Suppressor macrophage treated with lipopolysaccharide for 4 hours (primary cell): ENCODE results near the gene CXCL16.
"Not testable (repeated sequence)": the region's sequence is repeated elsewhere in the genome, so short reads cannot be mapped to it uniquely, and the experiment has no call there.

Experiments
- DNase-seq: peaks from one replicate; pipeline ENCODE4 v3.0.0-alpha.2; 2020

CXCL16 gene

DNA sequence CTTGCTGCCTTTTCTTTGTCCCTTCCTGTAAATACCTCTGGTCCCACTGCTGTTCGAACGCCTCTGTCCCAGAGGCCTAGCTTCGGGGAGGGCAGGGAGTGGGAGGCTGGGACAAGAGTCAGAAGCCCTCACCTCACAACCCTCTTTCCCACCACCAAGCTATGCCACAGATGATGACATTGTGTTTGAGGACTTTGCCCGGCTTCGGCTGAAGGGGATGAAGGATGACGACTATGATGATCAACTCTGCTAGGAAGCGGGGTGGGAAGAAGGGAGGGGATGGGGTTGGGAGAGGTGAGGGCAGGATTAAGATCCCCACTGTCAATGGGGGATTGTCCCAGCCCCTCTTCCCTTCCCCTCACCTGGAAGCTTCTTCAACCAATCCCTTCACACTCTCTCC, 18.9 kb downstream of the CXCL16 start:
- DNase-seq = no peak

DNA sequence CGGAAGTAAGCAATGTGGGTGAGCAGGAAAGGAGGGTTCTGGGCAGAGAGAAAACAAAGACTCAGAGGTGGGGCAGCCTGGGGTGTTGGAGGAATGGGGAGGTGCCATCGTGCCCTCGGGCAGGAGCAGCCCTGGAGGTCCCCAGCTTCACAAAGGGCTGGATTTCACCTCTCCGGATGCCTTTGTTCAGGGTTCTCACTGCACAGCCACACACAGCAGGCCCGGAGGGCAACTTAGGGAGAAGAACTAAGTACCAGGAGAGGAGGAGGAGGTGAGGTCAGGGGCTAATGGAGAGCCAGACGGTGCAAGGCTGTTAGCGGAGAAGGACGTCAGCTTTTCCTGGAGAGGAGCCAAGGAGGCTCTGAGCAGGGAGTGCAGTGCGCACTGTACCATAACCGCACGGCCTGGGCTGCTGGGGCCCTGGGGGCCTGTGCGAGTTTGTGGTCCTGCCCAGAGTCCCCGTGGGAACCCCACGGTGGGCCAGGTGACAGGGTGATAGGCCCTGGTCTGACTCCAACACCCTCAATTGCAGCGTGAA, 20.0 kb downstream of the CXCL16 start:
- DNase-seq = no peak

DNA sequence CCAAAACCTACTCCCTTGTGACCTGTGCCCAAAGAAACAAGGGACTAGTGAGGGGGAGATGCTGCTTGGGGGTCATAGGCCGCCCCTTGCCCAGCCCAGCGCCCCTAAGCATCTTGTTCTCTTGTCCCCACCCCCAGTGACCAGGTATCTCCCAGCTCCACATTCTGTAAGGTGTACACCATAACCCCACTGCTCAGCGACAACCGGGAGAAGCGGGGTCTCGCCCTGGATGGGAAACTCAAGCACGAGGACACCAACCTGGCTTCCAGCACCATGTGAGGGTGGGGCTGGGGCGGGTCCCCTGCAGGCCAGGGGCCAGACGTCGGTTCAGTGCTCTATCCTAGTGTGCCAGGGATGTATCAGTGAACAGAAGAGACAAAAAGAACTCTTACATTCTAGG, 20.6 kb downstream of the CXCL16 start:
- no peak for DNase-seq

DNA sequence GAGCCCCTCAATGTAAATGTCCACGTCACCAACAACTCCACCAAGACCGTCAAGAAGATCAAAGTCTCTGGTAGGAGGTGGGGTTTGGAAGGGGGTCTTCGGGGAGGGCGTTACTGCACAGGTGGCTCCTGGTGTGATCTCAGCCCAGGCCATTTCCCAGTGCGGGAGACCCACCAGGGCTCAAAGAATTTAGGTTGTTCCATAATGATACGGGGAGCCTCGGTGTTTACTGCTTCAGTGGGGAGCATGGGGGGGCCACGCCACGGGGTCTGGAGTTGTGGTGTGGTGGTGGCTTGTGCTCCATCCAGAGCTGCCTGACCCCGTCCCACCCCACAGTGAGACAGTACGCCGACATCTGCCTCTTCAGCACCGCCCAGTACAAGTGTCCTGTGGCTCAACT, 21.5 kb downstream of the CXCL16 start:
- DNase-seq = no peak

DNA sequence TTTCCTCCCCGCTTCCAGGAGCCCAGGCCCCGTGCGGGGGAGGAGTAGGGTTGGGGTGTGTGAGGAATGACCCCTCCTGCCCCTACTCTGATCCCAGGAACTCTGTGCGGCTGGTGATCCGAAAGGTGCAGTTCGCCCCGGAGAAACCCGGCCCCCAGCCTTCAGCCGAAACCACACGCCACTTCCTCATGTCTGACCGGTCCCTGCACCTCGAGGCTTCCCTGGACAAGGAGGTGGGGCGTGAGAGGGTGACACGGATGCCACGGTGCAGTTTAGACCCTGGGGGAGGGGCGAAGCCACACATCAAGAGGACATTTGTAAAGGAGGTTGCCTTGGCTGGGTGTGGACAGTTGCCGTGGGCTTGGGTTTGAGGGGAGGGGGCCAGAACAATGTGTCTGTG, 21.9 kb downstream of the CXCL16 start:
- DNase-seq = no peak

DNA sequence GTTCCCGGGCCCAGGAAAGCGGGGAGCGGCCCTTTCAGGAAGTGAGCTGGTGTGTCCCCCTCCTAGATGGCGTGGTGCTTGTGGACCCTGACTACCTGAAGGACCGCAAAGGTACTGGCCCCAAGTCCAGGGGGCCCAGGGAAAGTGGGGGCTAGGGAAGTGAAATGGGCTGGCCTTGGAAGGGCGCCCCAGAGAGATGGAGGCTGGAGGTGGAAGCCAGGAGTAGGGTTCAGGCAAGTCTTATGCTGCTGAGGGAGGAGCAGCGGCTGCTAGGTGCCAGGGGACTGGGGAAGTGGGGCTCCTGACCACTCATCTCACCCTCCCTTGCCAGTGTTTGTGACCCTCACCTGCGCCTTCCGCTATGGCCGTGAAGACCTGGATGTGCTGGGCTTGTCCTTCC, 23.6 kb downstream of the CXCL16 start:
- DNase-seq = no peak

DNA sequence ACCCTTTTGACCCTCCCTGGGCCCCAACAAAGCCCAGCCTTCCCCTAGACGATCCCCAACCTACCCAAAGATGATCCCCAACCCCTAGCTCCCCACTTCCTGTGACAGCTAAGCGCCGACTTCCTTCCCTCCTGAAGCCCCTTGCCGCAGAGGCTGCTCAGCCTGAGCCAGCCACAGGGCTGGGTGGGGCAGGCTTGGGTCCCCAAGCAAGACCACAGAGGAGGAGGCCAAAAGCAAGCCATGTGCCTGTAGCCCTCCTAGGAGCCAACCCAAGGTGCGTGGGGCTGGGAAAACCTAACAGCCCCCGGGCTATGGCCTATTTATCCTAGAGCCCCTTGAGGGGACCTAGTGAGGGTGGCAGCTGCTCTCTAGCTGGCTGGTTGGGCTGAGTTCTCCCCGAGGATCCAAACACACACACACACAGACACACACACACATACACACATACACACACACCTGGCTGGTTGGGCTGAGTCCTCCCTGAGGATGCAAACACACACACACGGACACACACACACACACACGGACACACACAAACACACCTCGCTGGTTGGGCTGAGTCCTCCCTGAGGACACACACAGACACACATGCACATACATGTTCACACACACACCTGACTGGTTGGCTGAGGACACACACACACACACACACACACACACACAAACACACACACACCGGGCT, 24.5 kb downstream of the CXCL16 start:
- no peak for DNase-seq

DNA sequence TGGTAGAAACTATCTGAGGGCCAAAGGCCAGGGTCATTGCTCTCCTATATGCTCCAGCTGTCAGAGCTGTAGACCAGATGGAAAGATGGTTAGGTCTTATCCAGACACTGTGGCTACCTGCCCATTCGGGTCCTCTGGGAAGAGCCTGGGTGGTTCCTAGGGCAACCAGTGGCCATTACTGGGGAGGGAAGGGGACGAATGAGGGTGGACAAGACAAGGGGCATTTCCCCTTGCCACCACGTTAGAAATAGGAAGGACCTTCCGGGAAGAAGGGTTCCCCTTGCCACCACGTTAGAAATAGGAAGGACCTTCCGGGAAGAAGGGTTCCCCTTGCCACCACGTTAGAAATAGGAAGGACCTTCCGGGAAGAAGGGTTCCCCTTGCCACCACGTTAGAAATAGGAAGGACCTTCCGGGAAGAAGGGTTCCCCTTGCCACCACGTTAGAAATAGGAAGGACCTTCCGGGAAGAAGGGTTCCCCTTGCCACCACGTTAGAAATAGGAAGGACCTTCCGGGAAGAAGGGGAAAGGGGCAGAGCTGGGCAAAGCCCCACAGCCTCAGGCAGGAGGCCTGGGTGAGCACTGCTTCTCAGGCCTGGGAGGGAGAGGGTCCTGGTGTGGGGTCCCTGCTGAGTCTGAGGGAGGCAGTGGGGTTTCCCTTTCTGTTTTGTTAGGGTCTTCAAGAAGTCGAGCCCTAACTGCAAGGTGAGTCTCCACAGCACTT, 25.2 kb downstream of the CXCL16 start:
- DNase-seq = not testable (repeated sequence)

DNA sequence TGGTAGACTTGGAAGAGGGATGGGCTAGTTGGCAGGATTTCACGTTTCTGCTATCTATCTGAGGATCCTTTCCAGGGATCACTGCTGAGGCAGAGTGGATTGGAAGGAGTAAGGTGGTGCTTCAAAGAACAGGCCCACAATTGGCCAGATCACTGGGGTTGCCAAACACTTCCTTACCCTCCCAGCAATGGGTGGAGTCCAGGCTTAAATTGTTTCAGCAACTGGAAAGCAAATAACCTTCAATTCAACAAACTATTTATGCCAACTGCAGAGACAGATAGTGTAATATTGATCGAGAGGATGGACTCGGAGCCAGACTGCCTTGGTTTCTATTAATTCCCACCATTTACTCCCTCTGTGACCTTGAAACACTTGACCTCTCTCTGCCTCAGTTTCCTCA, 27.2 kb downstream of the CXCL16 start:
- DNase-seq = peak; percentile 66

DNA sequence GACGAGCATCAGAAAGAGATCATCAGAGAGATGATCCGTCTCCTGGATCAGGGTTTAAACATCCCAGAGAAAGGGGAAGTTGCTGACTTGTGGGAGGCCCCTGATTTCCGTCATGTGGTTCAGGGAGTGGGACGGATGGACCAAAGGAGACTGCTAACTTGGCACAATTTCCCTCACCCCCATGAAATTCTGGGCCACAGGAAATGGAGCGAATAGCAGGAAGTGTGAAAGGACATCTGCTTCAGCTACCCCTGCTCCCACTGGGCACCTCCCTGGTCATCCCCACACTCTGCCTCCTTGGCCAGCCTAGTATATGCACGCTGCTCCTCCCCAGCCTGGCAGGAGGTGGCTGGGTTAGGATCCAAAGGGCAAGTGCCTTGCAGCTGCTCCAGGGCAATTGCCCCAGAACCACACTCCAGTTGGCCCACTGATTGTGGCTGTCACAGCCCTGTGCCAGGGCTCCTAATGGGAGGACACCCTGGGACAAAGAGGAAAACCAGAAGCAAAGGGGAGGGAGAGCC, 28.0 kb downstream of the CXCL16 start:
- peak; percentile 90 for DNase-seq

DNA sequence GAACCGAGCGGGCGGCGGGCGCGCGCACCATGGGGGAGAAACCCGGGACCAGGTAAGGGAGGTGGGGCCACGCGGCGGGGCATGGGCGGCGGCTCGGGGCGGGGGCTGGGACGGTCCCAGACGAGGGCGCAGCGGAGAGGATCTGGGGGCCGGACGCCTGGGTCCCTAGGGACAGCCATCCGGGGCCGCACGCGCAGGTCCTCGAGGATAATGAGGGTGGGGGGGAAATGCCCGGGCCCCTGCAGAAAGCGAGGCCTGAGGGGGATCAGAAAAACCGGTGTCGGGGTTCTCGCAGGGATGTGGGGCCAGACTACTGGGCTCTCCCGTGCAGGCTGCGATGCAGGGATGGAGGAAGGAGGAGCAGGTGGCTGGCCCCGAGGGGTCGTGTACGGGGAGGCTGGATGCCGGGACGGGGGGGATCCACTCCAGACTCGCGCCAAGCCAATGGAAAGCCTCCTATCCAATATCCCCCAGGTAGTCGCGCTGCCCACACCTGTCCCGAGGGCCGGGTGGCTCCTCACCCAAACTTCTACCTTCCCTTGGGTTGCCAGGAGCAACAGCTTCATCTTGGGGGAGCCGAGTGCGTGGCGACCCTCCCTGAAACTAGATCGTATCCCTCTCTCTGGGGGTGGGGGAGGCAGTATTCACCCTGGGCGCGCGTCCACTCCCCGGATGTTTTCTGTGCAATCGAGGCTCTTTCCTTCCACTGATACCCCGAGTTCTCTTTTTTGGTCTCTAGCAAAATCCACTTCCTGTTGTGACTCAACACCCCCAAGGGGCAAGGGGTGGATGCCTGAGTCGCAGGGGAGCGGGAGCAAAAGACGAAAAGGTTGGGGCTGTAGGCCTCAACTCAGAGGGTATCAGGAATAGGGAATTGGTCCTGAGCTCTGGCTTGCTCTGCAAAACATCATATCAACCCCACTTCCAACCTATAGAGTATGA, 28.8 kb downstream of the CXCL16 start:
- no peak for DNase-seq

DNA sequence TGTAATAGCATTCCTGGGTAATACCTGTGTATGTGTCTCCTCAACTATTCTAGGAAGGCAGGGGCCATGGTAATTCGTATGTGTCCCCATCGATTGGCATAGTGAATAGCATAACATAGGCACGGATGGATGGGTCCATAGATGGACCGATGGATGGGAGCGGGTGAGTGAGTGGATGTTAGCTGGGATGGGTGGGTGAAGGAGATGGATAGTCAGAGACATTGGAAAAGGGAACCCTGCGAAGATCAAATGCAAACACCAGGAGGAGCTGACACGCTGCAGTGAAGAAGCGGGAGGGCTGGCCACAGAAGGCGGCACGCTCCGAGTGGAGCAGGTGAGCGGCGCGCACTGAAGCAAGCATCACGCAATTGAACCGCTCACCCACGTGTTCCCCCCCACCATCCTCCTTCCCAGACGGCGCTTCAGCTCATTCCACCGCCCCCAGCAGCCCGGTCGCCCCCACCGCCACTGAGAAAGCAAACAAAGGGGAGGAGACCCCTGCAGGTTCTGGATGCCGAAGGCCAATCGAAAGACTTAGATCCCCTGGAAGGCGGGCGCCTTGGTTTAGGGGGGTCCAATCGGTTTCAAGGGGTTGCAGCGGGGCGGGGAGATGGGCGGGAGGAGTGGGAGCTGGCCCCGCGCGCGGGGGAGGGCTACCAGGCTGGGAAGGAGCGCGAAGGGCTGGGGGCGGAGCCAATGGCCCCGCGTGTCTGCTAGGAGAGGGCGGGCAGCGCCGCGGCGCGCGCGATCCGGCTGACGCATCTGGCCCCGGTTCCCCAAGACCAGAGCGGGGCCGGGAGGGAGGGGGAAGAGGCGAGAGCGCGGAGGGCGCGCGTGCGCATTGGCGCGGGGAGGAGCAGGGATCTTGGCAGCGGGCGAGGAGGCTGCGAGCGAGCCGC, 29.7 kb downstream of the CXCL16 start, which contains the start of gene ARRB2:
Gene ARRB2, plus strand, starts transcription at position 839 of the 899 bp plus-strand sequence. CDS start 90 bp downstream, outside the sequence.
- peak; percentile 99 for DNase-seq

DNA sequence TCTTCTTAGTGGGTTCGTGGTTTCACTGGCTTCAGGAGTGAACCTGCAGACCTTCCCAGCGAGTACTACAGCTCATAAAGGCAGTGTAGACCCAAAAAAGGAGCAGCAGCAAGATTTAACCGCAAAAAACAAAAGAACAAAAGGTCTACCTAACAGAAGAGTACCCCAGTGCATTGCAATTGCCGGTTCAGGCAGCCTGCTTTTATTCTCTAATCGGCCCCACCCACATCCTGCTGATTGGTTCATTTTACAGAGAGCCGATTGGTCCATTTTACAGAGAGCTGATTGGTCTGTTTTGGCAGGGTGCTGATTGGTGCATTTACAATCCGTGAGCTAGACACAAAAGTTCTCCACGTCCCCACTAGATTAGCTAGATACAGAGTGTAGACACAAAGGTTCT, 31.3 kb downstream of the CXCL16 start:
- DNase-seq = no peak

DNA sequence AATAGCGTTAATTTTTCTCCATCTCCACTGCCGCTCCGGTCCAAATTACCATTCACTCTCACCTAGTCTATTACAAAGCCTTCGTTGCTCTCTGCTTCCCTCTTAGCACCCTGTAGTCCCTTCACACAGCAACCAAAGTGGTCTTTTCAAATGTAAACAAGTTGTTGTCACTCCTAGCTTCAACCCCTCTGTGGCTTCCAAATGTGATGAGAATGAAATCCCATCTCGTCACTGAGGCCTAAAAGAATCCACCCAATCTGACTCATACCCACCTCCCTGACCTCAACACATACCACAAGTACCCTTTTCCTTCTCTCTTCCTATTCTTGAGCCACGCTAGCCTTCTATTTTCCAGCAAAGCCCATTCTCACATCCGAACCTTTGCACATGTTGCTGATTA, 33.6 kb downstream of the CXCL16 start:
- peak; percentile 31 for DNase-seq

DNA sequence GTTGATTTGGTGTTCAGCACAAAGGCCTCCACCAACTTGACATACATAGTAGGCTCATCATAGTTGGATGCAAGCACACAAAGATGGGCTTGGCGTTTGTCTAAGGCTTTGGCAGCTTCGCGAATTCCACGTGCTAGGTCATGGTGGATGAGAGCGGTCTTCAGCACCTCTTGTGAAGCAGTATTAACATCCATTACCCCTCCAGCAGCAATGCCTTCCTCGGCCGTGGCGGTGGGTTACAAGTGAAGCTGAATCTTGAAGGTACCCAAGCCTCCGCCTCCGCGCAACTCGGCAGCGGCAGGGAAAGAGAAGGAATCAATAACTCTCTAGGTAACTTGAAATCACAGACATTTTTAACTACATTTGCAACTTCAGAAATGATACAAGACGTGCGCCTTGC, 34.7 kb downstream of the CXCL16 start:
- DNase-seq = no peak

DNA sequence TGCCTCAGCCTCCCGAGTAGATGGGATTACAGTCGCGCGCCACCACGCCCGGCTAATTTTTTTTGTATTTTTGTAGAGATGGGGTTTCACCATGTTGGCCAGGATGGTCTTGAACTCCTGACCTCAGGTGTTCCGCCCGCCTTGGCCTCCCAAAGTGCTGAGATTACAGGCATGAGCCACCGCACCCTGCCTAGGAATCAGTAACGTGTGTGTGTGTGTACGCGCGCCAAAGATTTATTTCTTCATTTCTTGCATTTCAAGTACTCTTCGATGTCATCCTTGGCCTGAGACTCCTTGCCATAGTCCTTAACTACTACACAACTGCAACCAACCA, 35.2 kb downstream of the CXCL16 start:
- not testable (repeated sequence) for DNase-seq

DNA sequence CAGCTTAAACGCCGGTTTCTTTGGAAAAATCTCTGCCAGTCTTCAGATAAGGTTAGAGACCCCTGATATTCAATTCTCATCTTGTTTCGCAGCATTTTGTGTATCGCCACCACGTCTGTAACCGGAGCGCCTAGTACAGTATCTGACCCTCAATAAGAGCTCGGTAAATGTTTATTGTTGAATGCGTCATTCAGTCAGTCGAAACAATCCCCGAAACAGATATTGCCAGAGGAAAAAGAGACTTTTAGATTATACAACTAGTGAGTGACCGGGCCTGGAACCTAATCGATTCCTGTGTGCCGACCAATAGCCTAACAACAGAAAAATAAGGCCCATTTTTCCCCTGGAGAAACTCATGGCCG, 36.4 kb downstream of the CXCL16 start:
- DNase-seq = no peak

DNA sequence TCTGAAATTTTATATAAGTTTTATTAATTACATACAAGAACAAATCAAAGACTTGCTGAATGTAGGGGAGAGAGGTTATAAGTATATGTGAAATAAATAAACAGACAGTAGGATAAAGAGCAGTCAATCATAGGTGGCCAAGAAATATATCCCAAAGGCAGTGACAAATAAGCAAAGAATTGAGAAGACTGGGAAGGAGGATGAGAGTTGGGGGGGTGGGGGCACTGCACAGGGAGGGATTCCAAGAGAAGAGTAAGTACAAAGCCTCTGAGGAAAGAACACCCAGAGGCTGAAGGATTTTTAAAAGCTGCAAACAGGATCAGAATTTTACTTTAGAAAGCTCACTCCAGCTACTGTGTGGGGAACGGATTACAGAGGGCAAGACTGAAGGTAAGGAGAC, 38.6 kb downstream of the CXCL16 start:
- DNase-seq = no peak

DNA sequence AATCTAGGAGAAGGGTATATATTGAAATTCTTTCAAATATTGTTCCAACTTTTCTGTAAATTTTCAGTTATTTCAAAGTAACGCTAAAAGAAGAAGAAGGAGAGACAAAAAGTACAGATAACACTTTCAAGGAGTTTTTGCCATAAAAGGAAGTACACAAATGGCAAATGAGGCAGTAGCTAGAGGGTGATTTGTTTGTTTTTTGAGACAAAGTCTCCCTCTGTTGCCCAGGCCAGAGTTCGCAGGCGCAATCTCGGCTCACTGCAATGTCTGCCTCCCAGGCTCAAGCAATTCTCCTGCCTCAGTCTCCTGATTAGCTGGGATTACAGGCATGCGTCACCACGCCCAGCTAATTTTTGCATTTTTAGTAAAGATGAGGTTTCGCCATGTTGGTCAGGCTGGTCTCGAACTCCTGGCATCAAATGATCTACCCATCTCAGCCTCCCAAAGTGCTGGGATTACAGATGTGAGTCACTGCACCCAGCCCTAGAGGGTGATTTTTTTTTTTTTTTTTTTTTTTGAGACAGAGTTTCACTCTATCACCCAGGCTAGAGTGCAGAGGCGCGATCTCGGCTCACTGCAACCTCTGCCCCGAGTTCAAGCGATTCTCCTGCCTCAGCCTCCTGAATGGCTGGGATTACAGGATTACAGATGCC, 40.2 kb downstream of the CXCL16 start:
- not testable (repeated sequence) for DNase-seq

DNA sequence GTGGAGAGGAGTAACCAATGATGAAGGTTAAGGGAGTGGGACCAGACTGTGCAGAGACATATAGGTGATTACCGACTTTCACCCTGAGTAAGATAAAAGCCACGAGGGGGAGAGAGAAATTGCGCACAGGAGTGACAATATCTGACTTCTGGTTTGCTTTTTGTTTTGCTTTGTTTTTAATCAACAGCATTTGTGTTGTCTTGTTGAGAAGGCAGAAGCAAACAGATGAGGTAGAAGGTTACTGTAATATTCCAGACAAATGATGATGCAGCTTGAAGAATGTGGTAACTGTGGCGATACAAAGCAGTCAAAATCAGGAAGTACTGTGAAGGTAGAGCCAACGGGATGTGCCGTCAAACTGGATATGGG, 43.3 kb downstream of the CXCL16 start:
- peak; percentile 30 for DNase-seq

DNA sequence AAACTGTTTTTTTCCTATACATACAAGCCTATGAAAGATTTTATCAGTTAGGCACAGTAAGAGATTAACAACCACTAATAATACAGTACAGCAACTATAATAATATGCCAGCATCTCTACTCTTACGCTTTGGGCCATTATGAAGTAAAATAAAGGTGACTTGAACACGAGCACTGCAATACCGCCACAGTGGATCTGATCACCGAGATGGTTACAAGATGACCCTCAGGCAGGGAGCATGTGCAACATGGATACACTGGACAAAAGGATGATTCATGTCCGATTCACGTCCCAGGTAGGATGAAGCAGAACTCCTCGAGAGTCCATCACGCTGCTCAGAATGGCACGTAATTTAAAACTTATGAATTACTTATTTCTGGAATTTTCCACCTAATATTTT, 46.3 kb downstream of the CXCL16 start:
- DNase-seq = no peak

DNA sequence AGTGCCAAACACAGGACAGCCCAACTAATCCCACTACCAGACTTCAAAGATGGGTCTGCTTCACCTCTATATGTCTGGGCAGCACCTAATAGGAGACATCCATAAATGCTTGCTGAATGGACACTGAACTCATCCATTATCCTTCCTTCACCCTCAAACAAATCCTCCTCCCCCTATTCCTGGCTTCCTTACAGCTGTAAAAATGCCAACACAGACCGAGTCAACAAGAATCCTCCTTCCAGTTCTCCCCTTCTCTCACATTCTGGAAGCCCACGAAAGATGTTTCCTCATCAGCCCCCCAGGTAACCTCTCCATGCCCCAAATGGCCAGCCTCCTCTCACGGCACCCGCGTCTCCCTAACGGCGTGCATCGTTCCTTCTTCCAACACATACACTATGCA, 48.0 kb downstream of the CXCL16 start:
- no peak for DNase-seq
